SK-N-SH treated with all-trans-retinoic acid at 6 μM for 48 hours (cell line): ENCODE results near the gene GAPDHS.

Experiments
- RARB ChIP-seq: fragments of 250-450 bp; sonication (Bioruptor Pico); IDR thresholded peaks from 2 replicates; pipeline ENCODE4 v1.8.0; 2021; ENCODE audit warnings: mild to moderate bottlenecking, moderate library complexity
- ZNF70 ChIP-seq: fragments of 450-650 bp; formaldehyde crosslinking; IDR thresholded peaks from 2 replicates; pipeline ENCODE4 v1.5.0; 2020; ENCODE audit warnings: mild to moderate bottlenecking, moderate library complexity
- TF ChIP-seq, protein P1 (sequence below): fragments of 250-450 bp; sonication (Bioruptor Pico); IDR thresholded peaks from 2 replicates; pipeline ENCODE4 v1.5.0; 2020; ENCODE audit warnings: mild to moderate bottlenecking, moderate library complexity

DNA sequence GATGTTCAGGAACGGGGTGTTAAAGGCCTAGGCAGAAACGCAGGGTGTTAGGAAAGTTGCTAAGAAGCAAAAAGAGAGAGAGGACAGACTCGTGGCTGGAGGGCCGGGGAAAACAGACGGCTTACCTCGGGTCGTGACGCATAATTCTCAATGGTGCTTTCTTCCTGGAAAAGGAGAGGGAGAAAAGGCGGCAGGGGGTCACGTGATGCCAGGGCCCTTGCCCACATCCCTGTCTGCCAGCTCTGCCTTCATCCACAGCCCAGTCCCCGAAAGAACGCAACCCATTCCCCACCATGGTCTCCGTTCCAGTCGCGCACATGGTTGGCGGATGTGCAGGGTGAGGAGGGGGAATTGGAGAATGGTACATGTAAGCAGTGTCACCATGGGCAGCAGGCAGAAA, 44.6 kb upstream of the GAPDHS start:
- TF ChIP-seq, protein P1, sequence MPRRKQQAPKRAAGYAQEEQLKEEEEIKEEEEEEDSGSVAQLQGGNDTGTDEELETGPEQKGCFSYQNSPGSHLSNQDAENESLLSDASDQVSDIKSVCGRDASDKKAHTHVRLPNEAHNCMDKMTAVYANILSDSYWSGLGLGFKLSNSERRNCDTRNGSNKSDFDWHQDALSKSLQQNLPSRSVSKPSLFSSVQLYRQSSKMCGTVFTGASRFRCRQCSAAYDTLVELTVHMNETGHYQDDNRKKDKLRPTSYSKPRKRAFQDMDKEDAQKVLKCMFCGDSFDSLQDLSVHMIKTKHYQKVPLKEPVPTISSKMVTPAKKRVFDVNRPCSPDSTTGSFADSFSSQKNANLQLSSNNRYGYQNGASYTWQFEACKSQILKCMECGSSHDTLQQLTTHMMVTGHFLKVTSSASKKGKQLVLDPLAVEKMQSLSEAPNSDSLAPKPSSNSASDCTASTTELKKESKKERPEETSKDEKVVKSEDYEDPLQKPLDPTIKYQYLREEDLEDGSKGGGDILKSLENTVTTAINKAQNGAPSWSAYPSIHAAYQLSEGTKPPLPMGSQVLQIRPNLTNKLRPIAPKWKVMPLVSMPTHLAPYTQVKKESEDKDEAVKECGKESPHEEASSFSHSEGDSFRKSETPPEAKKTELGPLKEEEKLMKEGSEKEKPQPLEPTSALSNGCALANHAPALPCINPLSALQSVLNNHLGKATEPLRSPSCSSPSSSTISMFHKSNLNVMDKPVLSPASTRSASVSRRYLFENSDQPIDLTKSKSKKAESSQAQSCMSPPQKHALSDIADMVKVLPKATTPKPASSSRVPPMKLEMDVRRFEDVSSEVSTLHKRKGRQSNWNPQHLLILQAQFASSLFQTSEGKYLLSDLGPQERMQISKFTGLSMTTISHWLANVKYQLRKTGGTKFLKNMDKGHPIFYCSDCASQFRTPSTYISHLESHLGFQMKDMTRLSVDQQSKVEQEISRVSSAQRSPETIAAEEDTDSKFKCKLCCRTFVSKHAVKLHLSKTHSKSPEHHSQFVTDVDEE (CRISPR knock-in tag): no peak
- no peak for TF ChIP-seq ZNF70
- no peak for TF ChIP-seq RARB (CRISPR knock-in tag)
